Measurements from ENCODE around the gene ALDH3B1. TPM values are rescaled to one million over a fixed set of nuclear protein-coding genes. Genes with fewer than 3 reads are reported as not detected.

Gene ALDH3B1
- total RNA-seq, 1 experiment from 2014 or later = 41.6 TPM

GRCh38 chr11:68024508-68024907, 14.4 kb downstream of the ALDH3B1 start:
- Mint-ChIP-seq H3K36me3 (ENCODE audit: insufficient read depth, unreplicated experiment) (peaks cover 67% of the 10 kb centered on the region), H3K4me1 (ENCODE audit: low read depth, unreplicated experiment) (peaks cover 29% of the 10 kb centered on the region), H3K9me3 (ENCODE audit: low read depth, unreplicated experiment) (no peaks in the 10 kb centered on the region), H3K27ac (ENCODE audit: unreplicated experiment) (no peak overlapping the region), H3K4me3 (ENCODE audit: low read depth, unreplicated experiment) (no peak overlapping the region), H3K27me3 (ENCODE audit: unreplicated experiment) (no peaks in the 10 kb centered on the region)
- intact Hi-C loops (cut with micrococcal nuclease; ENCODE audit: unreplicated experiment) = no loop called here
- CTCF ChIA-PET = no interaction called here
- BruUV-seq (replicated peaks) = no TSS peak
- TF ChIP-seq CTCF (IDR thresholded peaks at IDR 0.05; ENCODE audit: unreplicated experiment) = no peak
- no peak for DNase-seq

GRCh38 chr11:68025047-68025446, 14.9 kb downstream of the ALDH3B1 start:
- Mint-ChIP-seq H3K4me3 (ENCODE audit: low read depth, unreplicated experiment) (no peak overlapping the region), H3K27ac (ENCODE audit: unreplicated experiment) (no peak overlapping the region), H3K36me3 (ENCODE audit: insufficient read depth, unreplicated experiment) (peaks cover 73% of the 10 kb centered on the region), H3K27me3 (ENCODE audit: unreplicated experiment) (no peaks in the 10 kb centered on the region), H3K9me3 (ENCODE audit: low read depth, unreplicated experiment) (no peaks in the 10 kb centered on the region), H3K4me1 (ENCODE audit: low read depth, unreplicated experiment) (peaks cover 30% of the 10 kb centered on the region)
- CTCF ChIA-PET = interaction anchor here (0.6 kb wide), 1 partner anchor 115 kb away, joined by 3 read pairs; no protein-coding TSS in a partner anchor
- no TSS peak for BruUV-seq (replicated peaks)
- intact Hi-C loops (cut with micrococcal nuclease; ENCODE audit: unreplicated experiment) = no loop called here
- no peak for TF ChIP-seq CTCF (IDR thresholded peaks at IDR 0.05; ENCODE audit: unreplicated experiment)
- DNase-seq = no peak

GRCh38 chr11:68026391-68027105, 16.4 kb downstream of the ALDH3B1 start:
- Mint-ChIP-seq H3K9me3 (ENCODE audit: low read depth, unreplicated experiment) (no peaks in the 10 kb centered on the region), H3K4me1 (ENCODE audit: low read depth, unreplicated experiment) (peaks cover 25% of the 10 kb centered on the region), H3K27ac (ENCODE audit: unreplicated experiment) (peak overlapping the region; percentile 21), H3K27me3 (ENCODE audit: unreplicated experiment) (no peaks in the 10 kb centered on the region), H3K4me3 (ENCODE audit: low read depth, unreplicated experiment) (no peak overlapping the region), H3K36me3 (ENCODE audit: insufficient read depth, unreplicated experiment) (peaks cover 73% of the 10 kb centered on the region)
- BruUV-seq (replicated peaks) = no TSS peak
- CTCF ChIA-PET = no interaction called here
- intact Hi-C loops (cut with micrococcal nuclease; ENCODE audit: unreplicated experiment) = no loop called here
- no peak for TF ChIP-seq CTCF (IDR thresholded peaks at IDR 0.05; ENCODE audit: unreplicated experiment)
- no peak for DNase-seq

DNA sequence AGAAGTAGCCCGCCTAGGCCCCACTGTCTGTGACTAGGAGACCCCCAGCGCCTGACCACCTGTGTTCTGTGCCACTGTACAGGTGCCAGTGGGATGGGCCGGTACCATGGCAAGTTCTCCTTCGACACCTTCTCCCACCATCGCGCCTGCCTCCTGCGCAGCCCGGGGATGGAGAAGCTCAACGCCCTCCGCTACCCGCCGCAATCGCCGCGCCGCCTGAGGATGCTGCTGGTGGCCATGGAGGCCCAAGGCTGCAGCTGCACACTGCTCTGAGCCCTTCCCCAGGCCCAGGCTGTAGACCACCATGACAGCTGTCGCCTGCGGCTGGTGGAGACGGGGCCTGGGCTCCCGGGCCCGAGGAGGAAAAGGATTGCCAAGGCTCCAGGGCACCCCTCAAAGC, 17.5 kb downstream of the ALDH3B1 start:
- TF ChIP-seq CTCF (IDR thresholded peaks at IDR 0.05; ENCODE audit: unreplicated experiment) = no peak
- no peaks in the 10 kb centered on the region for H3K27me3 Mint-ChIP-seq (ENCODE audit: unreplicated experiment)
- BruUV-seq (replicated peaks) = no TSS peak
- peak overlapping the region; percentile 21 for H3K4me3 Mint-ChIP-seq (ENCODE audit: low read depth, unreplicated experiment)
- H3K27ac Mint-ChIP-seq (ENCODE audit: unreplicated experiment) = peak overlapping the region; percentile 82
- no peaks in the 10 kb centered on the region for H3K9me3 Mint-ChIP-seq (ENCODE audit: low read depth, unreplicated experiment)
- intact Hi-C loops (cut with micrococcal nuclease; ENCODE audit: unreplicated experiment) = no loop called here
- H3K4me1 Mint-ChIP-seq (ENCODE audit: low read depth, unreplicated experiment) = peaks cover 31% of the 10 kb centered on the region
- peaks cover 70% of the 10 kb centered on the region for H3K36me3 Mint-ChIP-seq (ENCODE audit: insufficient read depth, unreplicated experiment)
- CTCF ChIA-PET = no interaction called here
- DNase-seq = no peak

All from Calu3 (cell line).